ENCODE data around the gene VMAC. TPM values are rescaled to one million over a fixed set of nuclear protein-coding genes. Genes with fewer than 3 reads are reported as not detected.

The VMAC gene
- total RNA-seq, 2 experiments from 2014 or later, result 23.4 to 25.3 TPM

DNA sequence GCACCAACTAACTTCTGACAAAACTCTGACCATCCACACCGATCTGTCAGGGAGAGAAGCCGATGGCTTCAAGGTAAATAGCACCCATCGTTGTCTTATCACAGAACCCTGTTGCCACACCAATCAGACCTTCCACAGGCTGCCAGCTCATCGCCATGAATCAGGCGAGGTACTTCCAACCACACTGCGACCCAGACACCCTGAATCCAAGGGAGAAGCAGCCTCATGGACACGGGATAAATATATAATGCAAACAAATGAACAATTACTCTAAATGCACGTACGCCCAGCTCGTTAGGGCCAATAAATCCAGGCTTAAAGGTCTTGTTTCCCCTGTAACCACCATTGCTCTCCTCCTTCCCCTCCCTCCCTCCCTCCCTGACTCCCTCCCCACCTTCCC, 52.5 kb downstream of the VMAC start:
- ATAC-seq (ENCODE audit: poor library complexity), result no peak
- ChIA-PET CTCF (interaction anchor here (2.4 kb wide), 1 partner anchor 11 kb away, joined by 8 read pairs; no protein-coding TSS in a partner anchor), POLR2A (interaction anchor here (2.1 kb wide), 1 partner anchor 53 kb away, joined by 8 read pairs; the partner anchor contains the start of genes NDUFA11 and VMAC)
- Histone ChIP-seq H3K9me3 (ENCODE audit: control insufficient read depth in 1 of 2, insufficient read depth in 1 of 2, low read length in 2 of 2) (no peaks in the 10 kb centered on the region), H3K4me3 (ENCODE audit: low read length) (no peak overlapping the region), H3K4me1 (ENCODE audit: insufficient read depth, low read length) (peaks cover 88% of the 10 kb centered on the region), H3K27ac (ENCODE audit: low read depth in 1 of 2, low read length in 2 of 2) (no peak overlapping the region), H3K27me3 (ENCODE audit: control insufficient read depth in 1 of 2, insufficient read depth in 2 of 2, low read length in 2 of 2) (no peaks in the 10 kb centered on the region), H3K36me3 (ENCODE audit: insufficient read depth, low read length) (peaks cover 17% of the 10 kb centered on the region)
- TF ChIP-seq, protein P1, sequence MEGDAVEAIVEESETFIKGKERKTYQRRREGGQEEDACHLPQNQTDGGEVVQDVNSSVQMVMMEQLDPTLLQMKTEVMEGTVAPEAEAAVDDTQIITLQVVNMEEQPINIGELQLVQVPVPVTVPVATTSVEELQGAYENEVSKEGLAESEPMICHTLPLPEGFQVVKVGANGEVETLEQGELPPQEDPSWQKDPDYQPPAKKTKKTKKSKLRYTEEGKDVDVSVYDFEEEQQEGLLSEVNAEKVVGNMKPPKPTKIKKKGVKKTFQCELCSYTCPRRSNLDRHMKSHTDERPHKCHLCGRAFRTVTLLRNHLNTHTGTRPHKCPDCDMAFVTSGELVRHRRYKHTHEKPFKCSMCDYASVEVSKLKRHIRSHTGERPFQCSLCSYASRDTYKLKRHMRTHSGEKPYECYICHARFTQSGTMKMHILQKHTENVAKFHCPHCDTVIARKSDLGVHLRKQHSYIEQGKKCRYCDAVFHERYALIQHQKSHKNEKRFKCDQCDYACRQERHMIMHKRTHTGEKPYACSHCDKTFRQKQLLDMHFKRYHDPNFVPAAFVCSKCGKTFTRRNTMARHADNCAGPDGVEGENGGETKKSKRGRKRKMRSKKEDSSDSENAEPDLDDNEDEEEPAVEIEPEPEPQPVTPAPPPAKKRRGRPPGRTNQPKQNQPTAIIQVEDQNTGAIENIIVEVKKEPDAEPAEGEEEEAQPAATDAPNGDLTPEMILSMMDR (IDR thresholded peaks at IDR 0.05), result no peak
- Mint-ChIP-seq H3K36me3 (ENCODE audit: low read depth) (peaks cover 29% of the 10 kb centered on the region), H3K27me3 (no peaks in the 10 kb centered on the region), H3K4me3 (no peak overlapping the region), H3K9me3 (no peaks in the 10 kb centered on the region), H3K4me1 (ENCODE audit: low read depth) (peaks cover 91% of the 10 kb centered on the region), H3K27ac (peak overlapping the region; percentile 98)
- intact Hi-C loops (cut with DNase I, micrococcal nuclease), result no loop called here
- no peak for DNase-seq

DNA sequence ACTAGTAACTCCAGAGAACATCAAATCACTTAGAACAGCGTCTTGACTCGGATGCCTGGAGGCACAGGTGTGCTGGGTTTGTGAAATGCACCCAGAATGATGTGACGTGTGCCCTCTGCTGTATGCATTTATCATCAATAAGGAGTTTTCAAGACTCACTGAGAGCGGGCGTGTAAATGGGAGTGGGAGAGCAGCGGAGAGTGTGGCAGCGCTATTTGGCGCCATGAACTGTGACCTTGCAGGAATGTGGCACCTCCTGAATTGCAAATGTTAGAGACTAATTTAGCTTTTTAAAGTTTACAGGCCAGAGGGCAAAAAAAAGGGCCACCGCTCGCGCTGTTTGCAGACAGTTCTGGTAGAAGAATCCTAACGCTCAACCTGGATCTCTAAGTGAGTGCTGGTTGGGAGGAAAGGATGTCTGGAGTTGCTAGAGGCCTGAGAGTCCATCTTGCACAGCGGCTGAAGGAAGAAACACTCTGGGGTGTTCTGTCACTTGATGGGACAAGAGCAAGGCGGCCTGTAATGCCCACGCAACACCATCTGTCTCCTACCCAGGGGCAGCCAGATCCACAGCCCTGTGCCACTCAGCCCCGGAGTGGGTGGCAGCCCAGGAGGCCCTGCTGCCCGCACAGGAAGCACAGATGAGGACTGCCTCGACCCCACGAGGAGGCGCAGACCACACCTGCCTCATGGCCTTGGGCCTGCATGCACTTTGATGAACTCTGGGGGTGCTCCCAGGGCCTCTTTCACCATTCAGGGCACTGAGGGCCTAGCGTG, 53.6 kb downstream of the VMAC start:
- Histone ChIP-seq H3K27ac (ENCODE audit: low read depth in 1 of 2, low read length in 2 of 2) (peak overlapping the region in 1 of 2 donors; percentile 91), H3K27me3 (ENCODE audit: control insufficient read depth in 1 of 2, insufficient read depth in 2 of 2, low read length in 2 of 2) (no peaks in the 10 kb centered on the region), H3K9me3 (ENCODE audit: control insufficient read depth in 1 of 2, insufficient read depth in 1 of 2, low read length in 2 of 2) (no peaks in the 10 kb centered on the region), H3K36me3 (ENCODE audit: insufficient read depth, low read length) (peaks cover 17% of the 10 kb centered on the region), H3K4me3 (ENCODE audit: low read length) (no peak overlapping the region), H3K4me1 (ENCODE audit: insufficient read depth, low read length) (peaks cover 88% of the 10 kb centered on the region)
- ChIA-PET CTCF (interaction anchor here (2.4 kb wide), 1 partner anchor 10 kb away, joined by 8 read pairs; no protein-coding TSS in a partner anchor), POLR2A (no interaction called here)
- Mint-ChIP-seq H3K4me1 (ENCODE audit: low read depth) (peaks cover 91% of the 10 kb centered on the region), H3K27me3 (no peaks in the 10 kb centered on the region), H3K36me3 (ENCODE audit: low read depth) (peaks cover 35% of the 10 kb centered on the region), H3K4me3 (peak overlapping the region; percentile 59), H3K9me3 (no peaks in the 10 kb centered on the region), H3K27ac (peak overlapping the region; percentile 98)
- DNase-seq, result no peak
- no peak for ATAC-seq (ENCODE audit: poor library complexity)
- TF ChIP-seq, protein P1 (IDR thresholded peaks at IDR 0.05), result no peak
- intact Hi-C loops (cut with DNase I, micrococcal nuclease), result no loop called here

DNA sequence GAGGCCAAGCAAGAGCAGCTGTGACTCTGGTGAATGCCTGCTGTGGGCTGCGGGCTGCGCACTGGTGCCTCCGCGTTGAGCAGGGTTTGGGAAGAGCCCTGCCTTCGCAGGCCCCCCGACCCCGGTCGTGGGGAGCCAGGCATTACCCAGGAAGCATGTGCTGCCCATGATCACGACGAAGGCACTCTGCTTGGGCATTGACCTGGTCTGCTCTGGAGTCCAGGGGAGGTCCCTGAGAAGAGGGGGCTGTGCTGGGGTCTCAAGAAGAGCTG, 54.1 kb downstream of the VMAC start:
- intact Hi-C loops (cut with DNase I, micrococcal nuclease), result no loop called here
- TF ChIP-seq, protein P1 (IDR thresholded peaks at IDR 0.05), result no peak
- Histone ChIP-seq H3K27me3 (ENCODE audit: control insufficient read depth in 1 of 2, insufficient read depth in 2 of 2, low read length in 2 of 2) (no peaks in the 10 kb centered on the region), H3K4me3 (ENCODE audit: low read length) (no peak overlapping the region), H3K27ac (ENCODE audit: low read depth in 1 of 2, low read length in 2 of 2) (peak overlapping the region; percentile 10 to 91), H3K4me1 (ENCODE audit: insufficient read depth, low read length) (peaks cover 88% of the 10 kb centered on the region), H3K36me3 (ENCODE audit: insufficient read depth, low read length) (peaks cover 17% of the 10 kb centered on the region), H3K9me3 (ENCODE audit: control insufficient read depth in 1 of 2, insufficient read depth in 1 of 2, low read length in 2 of 2) (no peaks in the 10 kb centered on the region)
- Mint-ChIP-seq H3K4me3 (no peak overlapping the region), H3K27me3 (no peaks in the 10 kb centered on the region), H3K4me1 (ENCODE audit: low read depth) (peaks cover 91% of the 10 kb centered on the region), H3K27ac (peak overlapping the region; percentile 98), H3K9me3 (no peaks in the 10 kb centered on the region), H3K36me3 (ENCODE audit: low read depth) (peaks cover 34% of the 10 kb centered on the region)
- CTCF ChIA-PET, result interaction anchor here (1.5 kb wide), 1 partner anchor 9 kb away, joined by 4 read pairs; no protein-coding TSS in a partner anchor
- POLR2A ChIA-PET, result no interaction called here
- ATAC-seq (ENCODE audit: poor library complexity) (no peak), DNase-seq (no peak)

Data from CD4-positive, alpha-beta T cell (primary cell).